ENCODE data around the gene PELI2. TPM values are rescaled to one million over a fixed set of nuclear protein-coding genes. Genes with fewer than 3 reads are reported as not detected.

Gene PELI2
- total and polyA plus RNA-seq, 2 of the 4 experiments (the other 2 are of a cell fraction), result 6.0 to 36.7 TPM

GRCh38 chr14:56193347-56193746, 75.1 kb downstream of the PELI2 start:
- WGBS, 2 experiments (ENCODE audit: extremely low coverage in 2 of 2, insufficient read length in 1 of 2), result 100% methylated on average over 1 of the region's 1 CpG; no CpG with 5 or more reads in 1 of the 2 experiments
- Histone ChIP-seq H4K91ac (ENCODE audit: insufficient read depth, low read depth, low read length) (no peak overlapping the region), H3K9ac (ENCODE audit: low read depth, low read length) (no peak overlapping the region), H3K4me1 (ENCODE audit: control insufficient read depth, insufficient read depth, low read length) (peaks cover 10% of the 10 kb centered on the region), H3K79me1 (ENCODE audit: low read depth in 1 of 2, low read length in 2 of 2) (peaks cover 22 to 44% of the 10 kb centered on the region in 2 experiments), H3K36me3 (ENCODE audit: control insufficient read depth, insufficient read depth, low read length) (no peaks in the 10 kb centered on the region), H3K23ac (ENCODE audit: low read depth, low read length) (no peak overlapping the region), H4K8ac (ENCODE audit: low read depth in 2 of 2, low read length in 2 of 2) (no peak overlapping the region), H3K18ac (ENCODE audit: low read depth, low read length) (no peak overlapping the region), H4K5ac (ENCODE audit: low read depth, low read length) (no peak overlapping the region), H2BK20ac (ENCODE audit: low read depth, low read length) (no peak overlapping the region), H3K27me3 (ENCODE audit: control insufficient read depth, insufficient read depth, low read length) (no peaks in the 10 kb centered on the region), H3K9me3 (ENCODE audit: control insufficient read depth, insufficient read depth, low read length) (no peaks in the 10 kb centered on the region), H4K20me1 (ENCODE audit: insufficient read depth, low read length) (0 out of 2 replicates have a peak, but pooled peaks cover 4% of the 10 kb centered on the region), H2BK5ac (ENCODE audit: low read depth, low read length, poor library complexity, severe bottlenecking) (no peak overlapping the region), H3K56ac (ENCODE audit: extremely low read depth, insufficient read depth, low read length) (no peak overlapping the region), H2BK120ac (ENCODE audit: low read depth, low read length) (0 out of 2 replicates have a peak overlapping the region, but pooled peaks have one; percentile 44), H3K27ac (ENCODE audit: insufficient read depth, low read length) (no peak overlapping the region), H3K4me3 (ENCODE audit: insufficient read depth, low read depth, low read length) (no peak overlapping the region), H2AK9ac (replicated peaks; ENCODE audit: low read depth, low read length, poor library complexity) (no peak overlapping the region), H3K9me1 (ENCODE audit: insufficient read depth, low read length) (peaks cover 2% of the 10 kb centered on the region), H2AK5ac (ENCODE audit: low read depth, low read length) (no peak overlapping the region), H2AFZ (replicated peaks; ENCODE audit: low read length, poor library complexity) (no peak overlapping the region), H3K4ac (ENCODE audit: low read depth, low read length) (peak overlapping the region; percentile 54; the same call in 1 of the 2 replicates), H3K4me2 (ENCODE audit: low read depth, low read length) (no peak overlapping the region), H3K14ac (replicated peaks; ENCODE audit: low read depth, low read length) (peak overlapping the region; percentile 65), H2BK15ac (ENCODE audit: low read depth, low read length) (0 out of 3 replicates have a peak overlapping the region, but pooled peaks have one; percentile 48)
- ATAC-seq (ENCODE audit: low read depth) (peak; percentile 25; the same call in 1 of the 2 replicates), DNase-seq (peak; percentile 29)
- ChIA-PET POLR2A (ENCODE audit: unreplicated experiment) (no interaction called here), CTCF (no interaction called here)
- no TSS peak for BruUV-seq (replicated peaks)
- intact Hi-C loops (cut with micrococcal nuclease), result loop anchor here (10.0 kb wide), 1 partner anchor 231 kb away; no protein-coding TSS in a partner anchor
- dilution Hi-C loops (cut with HindIII; ENCODE audit: low sequenced_read_pairs, unreplicated experiment), result no loop called here
- in situ Hi-C loops (cut with MboI; ENCODE audit: low sequenced_read_pairs), result no loop called here
- TF ChIP-seq CEBPB (IDR thresholded peaks at IDR 0.05; ENCODE audit: low read depth, low read length), result no peak
- TF ChIP-seq ELK1 (IDR thresholded peaks at IDR 0.05; ENCODE audit: borderline replicate concordance, low read depth, low read length), result no peak
- no peak for TF ChIP-seq MAZ (IDR thresholded peaks at IDR 0.05; ENCODE audit: borderline replicate concordance, low read depth, low read length)
- no peak for TF ChIP-seq CTCF (conservative IDR thresholded peaks at IDR 0.05; ENCODE audit: low read depth, low read length)
- no peak for TF ChIP-seq MAFK (IDR thresholded peaks at IDR 0.05; ENCODE audit: low read depth, low read length)
- no peak for TF ChIP-seq RFX5 (IDR thresholded peaks at IDR 0.05; ENCODE audit: low read depth, low read length)
- TF ChIP-seq USF2 (IDR thresholded peaks at IDR 0.05; ENCODE audit: low read depth, low read length), result no peak
- TF ChIP-seq NFE2L2 (IDR thresholded peaks at IDR 0.05; ENCODE audit: low read depth, low read length), result no peak
